Gastroesophageal sphincter (tissue), 4 donors: ENCODE data around the gene SYT7. TPM values are rescaled to one million over a fixed set of nuclear protein-coding genes. Genes with fewer than 3 reads are reported as not detected.

ENCODE experiments used
- ATAC-seq: fragments of 150-250 bp; one replicate; pipeline ENCODE4 v1.9.1; 2016; ENCODE audit warnings: mild to moderate bottlenecking, moderate library complexity
- H3K27ac ChIP-seq, 4 donors: fragments of 200-600 bp; sonication (generic) in 3 of 4; 1 replicate in 3 of 4; 2 replicates in 1 of 4; pipeline ENCODE4 v1.5.1; 2016 to 2019
- H3K27me3 ChIP-seq: fragments of 200-600 bp; sonication (generic); one replicate; pipeline ENCODE4 v1.5.1; 2019
- H3K36me3 ChIP-seq, 2 donors: fragments of 200-600 bp; sonication (generic); one replicate each; pipeline ENCODE4 v1.5.1; 2019; ENCODE audit warnings: control low read depth in 1 of 2
- H3K4me1 ChIP-seq, 3 donors: fragments of 200-600 bp; sonication (generic); 1 replicate in 2 of 3; 2 replicates in 1 of 3; pipeline ENCODE4 v1.5.1; 2016 to 2019; ENCODE audit warnings: control low read depth in 2 of 3
- H3K4me3 ChIP-seq, 2 donors: fragments of 200-600 bp; sonication (generic); one replicate each; pipeline ENCODE4 v1.5.1; 2019; ENCODE audit warnings: mild to moderate bottlenecking in 1 of 2, moderate library complexity in 1 of 2
- H3K9me3 ChIP-seq, 3 donors: fragments of 200-600 bp; sonication (generic); one replicate each; pipeline ENCODE4 v1.5.1; 2017 to 2019; ENCODE audit warnings: control low read depth in 2 of 3
- EP300 ChIP-seq: sonication (generic); formaldehyde crosslinking; IDR thresholded peaks from one replicate; pipeline ENCODE4 v1.6.1; 2017; ENCODE audit warnings: antibody characterized with exemption, mild to moderate bottlenecking
- POLR2A ChIP-seq, 2 donors: fragments of 450-650 bp; IDR thresholded peaks; one replicate each; pipeline ENCODE4 v1.6.1; 2017; ENCODE audit warnings: antibody characterized with exemption in 2 of 2, mild to moderate bottlenecking in 2 of 2, moderate library complexity in 1 of 2
- POLR2AphosphoS5 ChIP-seq: sonication (generic); formaldehyde crosslinking; IDR thresholded peaks from one replicate; pipeline ENCODE4 v1.6.1; 2017; ENCODE audit warnings: antibody characterized with exemption
- WGBS, 2 donors: methylation state at CpG; one replicate each; pipeline ENCODE4 v1.1.5; 2018; ENCODE audit warnings: low coverage in 1 of 2; 5-methylcytosine and 5-hydroxymethylcytosine counted together
- total RNA-seq, 4 donors: library from RNA; depleted of rRNA; stranded (reverse); fragments of >200 nt; gene quantifications; one replicate each; pipeline ENCODE4 v1.1.0, GENCODE V29; 2016
- TF ChIP-seq, protein P1 (sequence below), 4 experiments: fragments of 200-600 bp in 2 of 4; fragments of 450-650 bp in 2 of 4; sonication (generic) in 1 of 4; IDR thresholded peaks; one replicate each; pipeline ENCODE4 v1.5.1; 2017 to 2019; ENCODE audit warnings: antibody characterized with exemption in 4 of 4, mild to moderate bottlenecking in 2 of 4, moderate library complexity in 2 of 4

Gene SYT7
- total RNA-seq, 4 donors from 2014 or later, result 1.8 to 3.7 (median 3.1) TPM

DNA sequence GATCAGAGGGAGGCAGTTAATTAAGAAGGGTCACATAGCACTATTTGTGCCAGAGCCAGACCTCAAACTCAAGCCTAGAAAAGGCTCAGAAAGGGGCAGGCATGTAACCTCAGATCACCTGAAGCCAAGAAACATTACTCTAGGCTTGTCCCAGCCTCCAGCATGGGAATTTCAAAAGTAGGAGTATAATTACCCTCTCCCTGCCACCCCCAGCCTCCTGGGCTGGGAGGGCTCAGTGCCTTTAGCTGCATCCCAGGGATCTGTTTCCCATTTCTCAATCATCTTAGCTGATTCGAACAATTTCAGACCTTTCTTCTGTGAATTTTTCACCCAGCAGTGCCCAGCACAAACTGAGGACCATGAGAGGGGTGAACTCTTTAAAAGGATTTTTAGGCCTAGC lies 105.4 kb downstream of the SYT7 start:
- 80 to 100% methylated on average over 1 of the region's 1 CpG for WGBS, 2 donors
- Histone ChIP-seq H3K4me3 (no peak overlapping the region), H3K9me3 (no peaks in the 10 kb centered on the region), H3K27ac (peak overlapping the region in 1 of 4 donors; percentile 60), H3K36me3 (peaks cover 0 to 28% of the 10 kb centered on the region in 2 donors), H3K27me3 (peaks cover 8% of the 10 kb centered on the region), H3K4me1 (peaks cover 0 to 31% (median 15%) of the 10 kb centered on the region in 3 donors)
- ATAC-seq, result no peak
- TF ChIP-seq POLR2AphosphoS5, result no peak
- TF ChIP-seq, protein P1, sequence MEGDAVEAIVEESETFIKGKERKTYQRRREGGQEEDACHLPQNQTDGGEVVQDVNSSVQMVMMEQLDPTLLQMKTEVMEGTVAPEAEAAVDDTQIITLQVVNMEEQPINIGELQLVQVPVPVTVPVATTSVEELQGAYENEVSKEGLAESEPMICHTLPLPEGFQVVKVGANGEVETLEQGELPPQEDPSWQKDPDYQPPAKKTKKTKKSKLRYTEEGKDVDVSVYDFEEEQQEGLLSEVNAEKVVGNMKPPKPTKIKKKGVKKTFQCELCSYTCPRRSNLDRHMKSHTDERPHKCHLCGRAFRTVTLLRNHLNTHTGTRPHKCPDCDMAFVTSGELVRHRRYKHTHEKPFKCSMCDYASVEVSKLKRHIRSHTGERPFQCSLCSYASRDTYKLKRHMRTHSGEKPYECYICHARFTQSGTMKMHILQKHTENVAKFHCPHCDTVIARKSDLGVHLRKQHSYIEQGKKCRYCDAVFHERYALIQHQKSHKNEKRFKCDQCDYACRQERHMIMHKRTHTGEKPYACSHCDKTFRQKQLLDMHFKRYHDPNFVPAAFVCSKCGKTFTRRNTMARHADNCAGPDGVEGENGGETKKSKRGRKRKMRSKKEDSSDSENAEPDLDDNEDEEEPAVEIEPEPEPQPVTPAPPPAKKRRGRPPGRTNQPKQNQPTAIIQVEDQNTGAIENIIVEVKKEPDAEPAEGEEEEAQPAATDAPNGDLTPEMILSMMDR (IDR thresholded peaks at IDR 0.05), result no peak
- TF ChIP-seq EP300, result no peak
- no peak for TF ChIP-seq POLR2A (IDR thresholded peaks at IDR 0.05)

DNA sequence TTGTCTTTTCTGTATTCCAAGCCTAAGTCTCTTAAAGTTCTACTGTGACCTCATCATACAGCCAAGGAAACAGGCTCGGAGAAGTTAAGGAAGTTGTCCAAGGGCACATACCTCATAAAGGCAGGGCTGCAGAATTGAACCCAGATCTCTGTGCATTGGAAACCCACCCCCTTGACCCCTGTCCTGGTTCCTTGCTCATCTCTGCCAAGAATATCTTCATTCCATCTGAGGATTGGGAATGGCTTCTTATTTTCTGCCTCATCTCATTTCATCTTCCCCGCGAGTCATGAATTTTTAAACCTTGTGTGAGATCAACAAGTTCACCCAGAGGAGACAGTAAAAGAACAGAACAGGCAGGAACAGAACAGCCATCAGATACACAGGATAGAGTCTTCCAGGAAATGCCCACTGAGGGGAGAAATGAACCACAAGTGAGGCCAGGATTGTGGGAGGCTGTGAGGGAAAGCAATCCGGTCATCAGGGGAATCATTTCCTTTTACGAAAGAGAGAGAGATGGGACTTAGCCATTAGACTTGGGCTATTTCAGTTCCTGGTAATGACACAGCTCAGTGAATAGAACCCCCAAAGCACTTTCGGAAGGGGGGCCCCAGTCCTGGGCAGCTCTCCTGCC lies 106.7 kb downstream of the SYT7 start:
- Histone ChIP-seq H3K4me3 (no peak overlapping the region), H3K4me1 (peaks cover 0 to 31% (median 15%) of the 10 kb centered on the region in 3 donors), H3K36me3 (peaks cover 0 to 39% of the 10 kb centered on the region in 2 donors), H3K27me3 (peaks cover 7% of the 10 kb centered on the region), H3K9me3 (no peaks in the 10 kb centered on the region), H3K27ac (peak overlapping the region in 2 of 4 donors; percentile 39 to 67)
- TF ChIP-seq, protein P1 (IDR thresholded peaks at IDR 0.05), result no peak
- ATAC-seq, result peak; percentile 5
- WGBS, 2 donors, result 79 to 85% methylated on average over 4 to 6 of the region's 6 CpGs

DNA sequence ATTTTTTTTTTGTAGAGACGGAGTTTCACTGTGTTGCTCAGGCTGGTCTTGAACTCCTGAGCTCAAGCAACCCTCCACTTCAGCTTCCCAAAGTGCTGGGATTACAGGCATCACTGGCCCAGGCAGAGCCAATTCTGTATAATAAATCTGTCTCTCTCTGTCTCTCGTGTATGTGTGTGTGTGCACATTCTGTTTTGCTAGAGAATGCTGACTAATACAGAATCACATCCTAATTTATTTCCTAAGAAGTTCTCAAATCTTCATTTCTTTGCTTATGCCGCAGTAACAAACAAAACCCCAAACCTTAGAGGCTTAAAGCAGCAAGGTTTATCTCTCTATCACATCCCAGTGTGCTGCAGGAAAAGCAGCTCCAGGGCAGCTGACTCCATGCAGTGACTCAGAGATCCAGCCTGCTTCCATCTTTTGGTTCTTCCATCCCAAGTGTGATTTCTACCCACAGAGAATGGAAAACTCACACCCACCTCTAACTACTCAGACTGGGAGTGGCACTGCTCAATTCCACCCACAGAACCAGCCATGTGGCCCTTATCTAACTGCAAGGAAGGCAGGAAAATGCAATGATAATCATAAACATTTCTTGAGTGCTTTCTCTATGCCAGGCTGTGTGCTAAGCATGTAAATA lies 107.4 kb downstream of the SYT7 start:
- ATAC-seq, result no peak
- Histone ChIP-seq H3K27ac (peak overlapping the region in 2 of 4 donors; percentile 65 to 67), H3K36me3 (peaks cover 0 to 45% of the 10 kb centered on the region in 2 donors), H3K4me1 (peaks cover 0 to 31% (median 15%) of the 10 kb centered on the region in 3 donors), H3K4me3 (no peak overlapping the region), H3K9me3 (no peaks in the 10 kb centered on the region), H3K27me3 (peaks cover 1% of the 10 kb centered on the region)
- 73 to 75% methylated on average over 2 to 3 of the region's 3 CpGs for WGBS, 2 donors
- no peak for TF ChIP-seq POLR2AphosphoS5
- TF ChIP-seq POLR2A (IDR thresholded peaks at IDR 0.05), result no peak
- no peak for TF ChIP-seq EP300
- TF ChIP-seq, protein P1 (IDR thresholded peaks at IDR 0.05), result no peak

- Histone ChIP-seq H3K36me3 (peaks cover 0 to 51% of the 10 kb centered on the region in 2 donors), H3K27ac (peak overlapping the region in 3 of 4 donors; percentile 65 to 69 (median 67)), H3K9me3 (no peaks in the 10 kb centered on the region), H3K4me3 (no peak overlapping the region), H3K27me3 (no peaks in the 10 kb centered on the region), H3K4me1 (peaks cover 0 to 26% (median 13%) of the 10 kb centered on the region in 3 donors)
- WGBS, 2 donors, result 26 to 33% methylated on average over 4 to 5 of the region's 5 CpGs
- TF ChIP-seq, protein P1 (IDR thresholded peaks at IDR 0.05), result no peak
- TF ChIP-seq POLR2A (IDR thresholded peaks at IDR 0.05), result no peak
- TF ChIP-seq EP300, result no peak
- TF ChIP-seq POLR2AphosphoS5, result no peak
- peak; percentile 60 for ATAC-seq
Measured at GRCh38 chr11:61472868-61473267, 108.0 kb downstream of the SYT7 start.

DNA sequence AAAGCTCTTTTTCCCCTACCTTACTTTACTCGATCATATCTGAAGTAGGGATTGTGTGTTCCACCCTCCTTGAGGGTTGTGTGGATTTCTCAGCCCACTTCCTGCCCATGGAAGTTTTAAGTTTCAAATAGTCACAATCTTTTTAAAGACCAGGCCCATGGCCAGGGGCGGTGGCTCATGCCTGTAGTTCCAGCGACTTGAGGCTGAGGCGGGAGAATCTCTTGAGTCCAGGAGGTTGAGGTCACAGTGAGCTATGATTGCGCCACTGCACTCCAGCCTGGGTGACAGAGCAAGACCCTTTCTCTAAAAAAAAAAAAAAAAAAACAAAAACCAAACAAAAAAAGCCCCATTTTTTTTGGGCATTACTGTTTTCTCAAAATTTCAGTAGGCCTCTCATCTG lies 108.6 kb downstream of the SYT7 start:
- H3K36me3 ChIP-seq, result peaks cover 0 to 56% of the 10 kb centered on the region in 2 donors
- TF ChIP-seq POLR2AphosphoS5 (no peak), POLR2A (IDR thresholded peaks at IDR 0.05) (no peak), EP300 (no peak)
- TF ChIP-seq, protein P1 (IDR thresholded peaks at IDR 0.05), result no peak
- H3K4me1 ChIP-seq, result peaks cover 0 to 20% (median 7%) of the 10 kb centered on the region in 3 donors
- H3K27ac ChIP-seq, result peak overlapping the region in 3 of 4 donors; percentile 65 to 69 (median 67)
- ATAC-seq, result peak; percentile 83
- WGBS, 2 donors, result 85 to 100% methylated on average over 1 to 4 of the region's 5 CpGs
- H3K27me3 ChIP-seq, result no peaks in the 10 kb centered on the region
- H3K4me3 ChIP-seq, result no peak overlapping the region
- H3K9me3 ChIP-seq, result no peaks in the 10 kb centered on the region
